IPS-18a (cell line): ENCODE results near the gene TCF7.

Source experiments
- H3K27ac ChIP-seq: one replicate; pipeline ENCODE4 v1.5.1; 2013; ENCODE audit warnings: low read length
- H3K27me3 ChIP-seq: one replicate; pipeline ENCODE4 v1.6.1; 2013; ENCODE audit warnings: mild to moderate bottlenecking, low read length; ENCODE audit not compliant: control insufficient read depth, insufficient read depth
- H3K36me3 ChIP-seq: one replicate; pipeline ENCODE4 v1.6.1; 2013; ENCODE audit warnings: low read depth, low read length; ENCODE audit not compliant: control insufficient read depth
- H3K4me1 ChIP-seq: one replicate; pipeline ENCODE4 v1.6.1; 2013; ENCODE audit warnings: low read depth, low read length; ENCODE audit not compliant: control insufficient read depth
- H3K4me3 ChIP-seq: one replicate; pipeline ENCODE4 v1.5.1; 2013; ENCODE audit warnings: low read length
- H3K9ac ChIP-seq: one replicate; pipeline ENCODE4 v1.6.1; 2013; ENCODE audit warnings: mild to moderate bottlenecking, low read length, moderate library complexity
- H3K9me3 ChIP-seq: one replicate; pipeline ENCODE4 v1.6.1; 2013; ENCODE audit warnings: low read depth, low read length; ENCODE audit not compliant: control insufficient read depth

Gene TCF7

DNA sequence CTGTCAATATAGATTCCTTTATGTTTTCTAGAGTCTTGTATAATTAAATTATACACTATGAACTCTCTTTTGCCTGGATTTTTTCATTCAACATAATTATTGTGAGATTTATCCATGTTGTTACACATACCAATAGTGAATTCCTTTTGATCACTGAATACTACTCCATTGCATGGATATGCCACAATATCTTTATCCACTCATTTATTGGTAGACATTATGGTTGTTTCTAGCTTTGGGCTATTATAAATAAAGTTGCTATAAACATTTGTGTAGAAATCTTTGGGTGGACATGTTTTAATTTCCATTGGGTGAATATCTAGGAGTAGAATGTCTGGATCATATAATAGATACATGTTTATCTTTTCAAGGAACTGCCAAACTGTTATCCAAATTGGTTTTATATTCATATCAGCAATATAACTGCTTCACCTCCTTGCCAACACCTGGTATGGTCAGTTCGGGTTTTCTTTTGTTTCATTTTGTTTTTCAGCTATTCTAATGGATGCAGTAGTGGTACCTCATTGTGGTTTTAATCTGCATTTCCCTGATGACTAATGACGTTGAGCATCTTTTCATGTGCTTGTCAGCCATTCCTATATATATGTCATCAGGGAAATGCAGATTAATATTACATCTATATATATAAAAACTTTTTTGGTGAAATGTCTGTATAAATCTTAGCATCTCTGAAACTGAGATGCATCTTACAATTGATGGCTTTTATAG lies 32.1 kb upstream of the TCF7 start:
- H3K4me3 ChIP-seq, result no peak overlapping the region
- H3K27ac ChIP-seq, result no peak overlapping the region
- no peaks in the 10 kb centered on the region for H3K9me3 ChIP-seq
- H3K27me3 ChIP-seq, result no peaks in the 10 kb centered on the region
- no peaks in the 10 kb centered on the region for H3K4me1 ChIP-seq
- H3K36me3 ChIP-seq, result no peaks in the 10 kb centered on the region
- H3K9ac ChIP-seq, result no peak overlapping the region

DNA sequence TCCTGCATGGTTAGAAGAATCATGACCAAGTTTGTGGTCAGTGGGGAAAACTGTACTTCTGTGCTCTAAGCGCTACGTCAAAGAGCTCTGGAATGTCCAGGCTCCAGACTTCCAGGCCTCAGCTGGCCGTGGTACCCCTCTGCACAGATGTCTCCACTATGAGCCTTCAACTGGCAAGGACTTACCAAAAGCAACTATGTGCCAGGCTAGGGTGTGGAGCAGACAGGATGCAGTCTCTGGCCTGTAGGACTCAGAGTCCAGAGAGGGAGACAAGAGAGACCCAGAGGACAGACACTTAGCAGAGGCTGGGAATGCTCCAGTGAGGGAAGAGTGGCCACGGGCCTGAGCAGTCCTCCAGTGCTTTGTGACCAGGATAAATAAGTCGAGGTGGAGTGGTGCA lies 31.0 kb upstream of the TCF7 start:
- no peaks in the 10 kb centered on the region for H3K4me1 ChIP-seq
- no peak overlapping the region for H3K4me3 ChIP-seq
- H3K27ac ChIP-seq, result no peak overlapping the region
- H3K27me3 ChIP-seq, result no peaks in the 10 kb centered on the region
- no peak overlapping the region for H3K9ac ChIP-seq
- no peaks in the 10 kb centered on the region for H3K36me3 ChIP-seq
- H3K9me3 ChIP-seq, result no peaks in the 10 kb centered on the region

DNA sequence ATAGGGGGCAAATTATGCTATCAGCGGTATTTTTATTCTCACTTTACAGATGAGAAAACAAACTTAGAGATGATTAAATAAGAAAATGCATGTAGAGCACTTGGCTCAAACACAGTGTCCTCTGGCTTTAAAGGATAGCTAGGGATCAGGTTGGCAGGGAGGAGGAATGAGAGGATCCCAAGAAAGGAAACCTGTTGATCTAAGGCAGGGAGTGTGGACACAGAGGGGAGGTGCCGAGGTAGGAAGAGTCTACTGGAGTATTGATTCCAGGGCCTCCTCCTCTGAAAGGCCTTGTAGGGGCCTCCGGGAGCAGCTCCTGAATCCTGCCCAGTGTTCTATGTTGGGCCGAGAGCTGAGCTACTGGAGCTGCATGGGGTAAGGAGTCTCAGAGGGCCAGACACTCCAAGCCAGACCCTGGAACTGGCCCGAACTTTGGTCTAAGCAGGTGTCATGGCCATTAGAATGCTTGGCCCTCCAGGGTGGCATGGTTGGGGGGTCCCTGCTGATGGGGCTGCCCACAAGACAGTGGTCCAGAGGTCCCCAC lies 30.4 kb upstream of the TCF7 start:
- no peak overlapping the region for H3K9ac ChIP-seq
- no peak overlapping the region for H3K27ac ChIP-seq
- H3K4me1 ChIP-seq, result no peaks in the 10 kb centered on the region
- H3K9me3 ChIP-seq, result no peaks in the 10 kb centered on the region
- H3K36me3 ChIP-seq, result no peaks in the 10 kb centered on the region
- no peaks in the 10 kb centered on the region for H3K27me3 ChIP-seq
- no peak overlapping the region for H3K4me3 ChIP-seq

DNA sequence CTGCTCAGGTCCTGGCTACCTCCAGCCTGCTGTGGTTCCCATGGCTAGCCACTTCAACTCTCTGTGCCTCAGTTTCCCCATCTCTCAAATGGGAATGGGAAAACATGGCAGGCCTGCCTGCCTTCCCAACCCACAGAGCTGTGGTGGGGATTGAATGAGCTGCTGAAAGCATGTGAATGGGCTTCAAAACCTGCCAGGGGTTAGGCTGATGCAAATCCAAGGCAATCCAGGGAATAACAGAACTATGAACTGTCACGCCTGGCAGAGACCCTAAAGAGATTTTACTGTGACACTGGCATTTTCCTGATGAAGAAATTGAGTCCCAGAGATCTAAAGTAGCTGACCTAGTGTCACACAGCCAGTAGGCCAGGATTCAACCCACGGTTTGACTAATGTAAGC lies 29.9 kb upstream of the TCF7 start:
- H3K9ac ChIP-seq, result no peak overlapping the region
- no peaks in the 10 kb centered on the region for H3K4me1 ChIP-seq
- H3K27ac ChIP-seq, result no peak overlapping the region
- H3K4me3 ChIP-seq, result no peak overlapping the region
- no peaks in the 10 kb centered on the region for H3K36me3 ChIP-seq
- no peaks in the 10 kb centered on the region for H3K9me3 ChIP-seq
- no peaks in the 10 kb centered on the region for H3K27me3 ChIP-seq

DNA sequence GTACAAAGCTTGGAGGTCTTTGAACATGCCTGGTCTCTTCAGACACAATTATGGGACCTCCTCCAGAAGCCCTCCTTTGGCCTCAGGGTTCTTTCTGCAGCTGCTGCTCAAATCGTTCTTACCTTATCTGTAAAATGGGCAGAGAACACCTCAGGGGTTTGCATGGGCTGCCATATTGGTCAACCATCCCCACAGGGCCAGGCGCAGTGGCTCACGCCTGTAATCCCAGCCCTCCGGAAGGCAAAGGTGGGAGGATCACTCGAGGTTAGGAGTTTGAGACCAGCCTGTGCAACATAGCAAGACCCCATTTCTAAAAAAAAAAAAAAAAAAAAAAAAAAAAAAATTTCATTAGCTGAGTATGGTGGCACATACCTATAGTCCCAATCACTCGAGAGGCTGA lies 29.1 kb upstream of the TCF7 start:
- Histone ChIP-seq H3K4me1 (no peaks in the 10 kb centered on the region), H3K27me3 (no peaks in the 10 kb centered on the region), H3K36me3 (no peaks in the 10 kb centered on the region), H3K4me3 (no peak overlapping the region), H3K9ac (no peak overlapping the region), H3K9me3 (no peaks in the 10 kb centered on the region), H3K27ac (no peak overlapping the region)

DNA sequence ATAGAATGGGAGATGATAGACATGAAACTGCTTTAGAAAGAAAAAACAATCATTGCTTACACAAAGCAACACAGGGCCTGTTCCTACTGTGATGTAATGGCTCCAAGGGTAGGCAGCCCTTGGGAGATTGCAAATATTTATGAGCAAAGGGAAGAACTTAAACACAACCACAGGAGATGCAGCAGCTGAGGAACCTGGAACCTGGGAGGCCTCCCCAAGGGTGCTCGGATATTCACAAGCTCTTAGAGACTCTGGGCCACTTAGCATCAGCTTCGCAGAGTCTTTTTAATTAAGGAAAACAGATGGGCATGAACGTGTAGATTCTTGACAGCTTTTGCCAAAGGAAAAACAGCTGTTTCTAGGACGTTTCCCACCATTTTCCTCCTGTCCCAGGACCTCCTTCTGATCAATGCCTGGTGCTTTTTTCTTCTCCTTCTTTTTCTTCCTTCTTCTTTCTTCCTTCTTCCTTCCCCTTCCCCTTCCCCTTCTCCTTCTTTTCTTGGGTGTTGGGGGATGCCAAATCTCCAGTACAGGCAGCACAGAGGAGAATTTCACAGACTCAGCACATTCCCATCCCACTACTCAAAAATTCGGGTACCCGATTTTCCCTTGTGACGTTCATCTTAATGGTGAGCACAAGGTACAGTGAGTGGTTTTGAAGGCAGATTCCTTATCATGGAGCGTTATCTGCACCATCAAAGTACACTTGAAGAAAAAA lies 28.1 kb upstream of the TCF7 start:
- Histone ChIP-seq H3K4me1 (no peaks in the 10 kb centered on the region), H3K27me3 (no peaks in the 10 kb centered on the region), H3K9me3 (no peaks in the 10 kb centered on the region), H3K4me3 (no peak overlapping the region), H3K36me3 (no peaks in the 10 kb centered on the region), H3K27ac (no peak overlapping the region), H3K9ac (no peak overlapping the region)

DNA sequence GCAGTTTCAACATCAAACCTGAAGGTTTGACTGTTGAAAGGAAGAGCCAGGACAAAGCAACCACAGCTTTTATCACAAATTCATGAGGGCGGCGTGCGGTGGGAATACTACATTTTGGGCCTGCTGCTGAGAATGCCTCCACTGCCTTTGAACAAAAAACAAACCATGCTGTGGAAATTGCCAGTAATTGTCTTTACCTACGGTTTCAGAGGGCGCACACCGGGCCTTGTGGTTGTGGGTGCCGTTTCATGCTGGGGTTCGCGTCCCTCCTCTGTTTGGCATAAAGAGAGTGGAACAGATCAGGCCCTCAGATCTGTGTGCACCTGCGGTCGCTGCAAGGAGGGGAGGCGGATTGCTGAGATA lies 27.6 kb upstream of the TCF7 start:
- no peaks in the 10 kb centered on the region for H3K36me3 ChIP-seq
- no peaks in the 10 kb centered on the region for H3K4me1 ChIP-seq
- H3K27me3 ChIP-seq, result no peaks in the 10 kb centered on the region
- H3K9me3 ChIP-seq, result no peaks in the 10 kb centered on the region
- H3K27ac ChIP-seq, result no peak overlapping the region
- no peak overlapping the region for H3K4me3 ChIP-seq
- H3K9ac ChIP-seq, result no peak overlapping the region

DNA sequence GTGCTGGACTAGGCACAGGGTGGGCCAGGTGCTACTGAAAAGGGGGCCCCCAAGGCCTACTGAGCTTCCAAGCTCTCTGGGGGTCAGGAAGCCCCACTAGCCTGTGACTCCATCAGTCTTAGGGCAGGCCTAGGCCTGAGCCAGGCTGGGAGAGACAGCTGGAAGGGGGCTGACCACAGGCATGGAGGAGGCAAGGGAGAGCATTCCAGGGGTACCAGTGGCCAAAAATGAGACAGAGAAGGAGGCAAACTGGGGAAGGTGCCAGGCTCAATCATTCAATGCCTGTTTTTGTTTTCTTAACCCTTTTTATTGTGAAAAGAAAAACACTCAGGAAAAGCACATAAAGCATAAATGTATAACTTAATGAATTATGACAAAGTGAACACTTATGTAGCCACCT lies 26.2 kb upstream of the TCF7 start:
- H3K9me3 ChIP-seq, result no peaks in the 10 kb centered on the region
- H3K27ac ChIP-seq, result no peak overlapping the region
- H3K27me3 ChIP-seq, result no peaks in the 10 kb centered on the region
- H3K4me1 ChIP-seq, result no peaks in the 10 kb centered on the region
- H3K36me3 ChIP-seq, result no peaks in the 10 kb centered on the region
- no peak overlapping the region for H3K4me3 ChIP-seq
- H3K9ac ChIP-seq, result no peak overlapping the region

DNA sequence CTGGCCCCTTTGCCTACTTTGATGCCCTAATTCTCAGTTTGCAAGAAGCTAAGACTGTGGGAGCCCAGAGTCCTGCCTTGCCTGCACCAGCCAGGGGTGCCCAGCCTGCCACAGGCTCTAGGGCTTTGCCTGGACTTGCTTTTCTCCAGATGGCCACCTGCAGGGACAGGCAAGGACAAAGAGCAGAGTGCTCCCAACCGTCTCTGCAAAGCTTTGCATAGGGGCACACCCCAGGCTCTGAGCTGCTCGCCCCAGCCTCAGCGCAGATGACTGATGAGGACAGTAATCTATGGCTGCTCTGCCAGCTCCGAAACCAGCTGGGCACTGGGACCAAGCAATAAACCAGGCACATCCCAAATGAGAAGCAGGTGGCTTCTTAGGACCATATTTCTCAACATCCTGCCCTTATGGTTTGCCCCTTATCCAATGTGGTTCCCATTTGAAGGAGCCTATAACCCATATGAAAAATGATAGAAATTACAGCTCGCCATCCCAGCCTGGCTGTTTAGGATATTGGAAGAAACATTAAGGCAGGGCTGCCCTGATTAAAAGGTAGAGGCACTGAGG lies 25.4 kb upstream of the TCF7 start:
- Histone ChIP-seq H3K36me3 (no peaks in the 10 kb centered on the region), H3K9me3 (no peaks in the 10 kb centered on the region), H3K9ac (no peak overlapping the region), H3K4me1 (no peaks in the 10 kb centered on the region), H3K27me3 (no peaks in the 10 kb centered on the region), H3K27ac (no peak overlapping the region), H3K4me3 (no peak overlapping the region)

DNA sequence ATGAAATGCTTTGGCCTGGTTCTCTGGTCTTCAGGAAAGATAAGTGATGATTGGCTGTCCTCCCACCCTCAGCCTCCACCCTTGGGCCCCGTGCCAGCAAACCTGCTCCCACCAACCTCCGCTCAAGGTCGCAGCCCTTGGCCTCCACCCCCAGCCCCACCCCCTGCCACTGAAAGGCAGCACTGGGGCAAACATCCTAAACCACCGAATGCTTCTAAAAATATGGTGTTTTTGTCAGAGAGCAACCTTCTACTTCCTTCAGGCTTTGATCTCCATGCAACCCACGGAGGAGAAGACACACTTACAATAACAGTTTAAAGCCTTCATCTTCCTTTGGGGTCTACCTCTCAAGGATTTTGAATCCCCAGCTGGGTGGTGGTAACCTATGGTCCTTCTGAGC lies 24.0 kb upstream of the TCF7 start:
- Histone ChIP-seq H3K9me3 (no peaks in the 10 kb centered on the region), H3K4me1 (no peaks in the 10 kb centered on the region), H3K36me3 (no peaks in the 10 kb centered on the region), H3K9ac (no peak overlapping the region), H3K27me3 (no peaks in the 10 kb centered on the region), H3K27ac (no peak overlapping the region), H3K4me3 (no peak overlapping the region)

DNA sequence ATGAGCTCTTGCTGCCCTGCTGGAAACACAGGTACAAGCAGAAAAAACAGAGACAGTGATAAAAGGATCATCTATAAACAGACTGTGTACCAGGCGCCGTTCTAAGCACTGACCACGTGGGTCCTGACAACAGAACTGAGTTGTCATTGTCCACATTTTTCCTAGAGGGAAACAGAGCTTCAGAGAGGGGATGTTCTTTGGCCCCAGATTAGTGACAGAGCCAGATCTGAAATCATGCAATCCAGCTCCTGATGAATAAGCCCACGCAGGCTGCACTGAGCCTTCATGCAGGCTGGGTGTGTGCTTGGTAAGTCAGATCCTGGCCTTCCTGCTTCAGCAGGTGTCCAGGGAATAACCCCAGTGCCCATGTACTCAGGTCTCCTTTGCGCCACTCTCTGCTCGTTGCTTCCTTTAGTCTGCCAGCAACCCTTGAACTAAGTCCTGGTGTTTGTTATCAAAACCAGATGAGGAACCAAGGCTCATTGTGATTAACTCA lies 22.8 kb upstream of the TCF7 start:
- Histone ChIP-seq H3K9me3 (no peaks in the 10 kb centered on the region), H3K27ac (no peak overlapping the region), H3K36me3 (no peaks in the 10 kb centered on the region), H3K4me3 (no peak overlapping the region), H3K4me1 (no peaks in the 10 kb centered on the region), H3K9ac (no peak overlapping the region), H3K27me3 (no peaks in the 10 kb centered on the region)
